ENCODE results near the gene ITPK1.

ITPK1 gene

GRCh38 chr14:93103392-93104080, 12.2 kb downstream of the ITPK1 start:
- DNase-seq = no peak

GRCh38 chr14:93102141-93102540, 13.6 kb downstream of the ITPK1 start:
- no peak for DNase-seq

GRCh38 chr14:93101181-93101580, 14.5 kb downstream of the ITPK1 start:
- DNase-seq = no peak

GRCh38 chr14:93100570-93100969, 15.2 kb downstream of the ITPK1 start:
- DNase-seq = no peak

- DNase-seq = no peak
Measured at GRCh38 chr14:93100100-93100499, 15.6 kb downstream of the ITPK1 start.

GRCh38 chr14:93099643-93100042, 16.1 kb downstream of the ITPK1 start:
- no peak for DNase-seq

- DNase-seq = no peak
Measured at GRCh38 chr14:93099196-93099595, 16.5 kb downstream of the ITPK1 start.

- DNase-seq = no peak
Measured at GRCh38 chr14:93096691-93097322, 18.9 kb downstream of the ITPK1 start.

- DNase-seq = no peak
Measured at GRCh38 chr14:93095742-93096510, 19.8 kb downstream of the ITPK1 start.

- DNase-seq = no peak
Measured at GRCh38 chr14:93094121-93094918, 21.4 kb downstream of the ITPK1 start.

GRCh38 chr14:93092606-93093556, 22.8 kb downstream of the ITPK1 start:
- no peak for DNase-seq

- no peak for DNase-seq
Measured at GRCh38 chr14:93091666-93092065, 24.1 kb downstream of the ITPK1 start.

- no peak for DNase-seq
Measured at GRCh38 chr14:93090826-93091555, 24.7 kb downstream of the ITPK1 start.

- DNase-seq = no peak
Measured at GRCh38 chr14:93089521-93090269, 26.0 kb downstream of the ITPK1 start.

GRCh38 chr14:93086441-93087055, 29.2 kb downstream of the ITPK1 start:
- no peak for DNase-seq

GRCh38 chr14:93085911-93086310, 29.8 kb downstream of the ITPK1 start:
- no peak for DNase-seq

GRCh38 chr14:93084866-93085857, 30.6 kb downstream of the ITPK1 start:
- no peak for DNase-seq

- no peak for DNase-seq
Measured at GRCh38 chr14:93084402-93084801, 31.3 kb downstream of the ITPK1 start.

- no peak for DNase-seq
Measured at GRCh38 chr14:93083917-93084316, 31.8 kb downstream of the ITPK1 start.

Measured in SW 1271 (cell line).